ENCODE results near the gene HEATR5A. TPM values are rescaled to one million over a fixed set of nuclear protein-coding genes. Genes with fewer than 3 reads are reported as not detected.
A peak's percentile ranks its signal among the peaks of the same experiment; 100 is the strongest.

Gene HEATR5A
- total and polyA plus RNA-seq, 2 of the 13 experiments (the other 11 are each of a cell fraction or from before 2014, with no cell fraction given), result 36.4 to 105 TPM

GRCh38 chr14:31261859-31262731, 158.3 kb downstream of the HEATR5A start (continued):
- TF ChIP-seq, protein P1, sequence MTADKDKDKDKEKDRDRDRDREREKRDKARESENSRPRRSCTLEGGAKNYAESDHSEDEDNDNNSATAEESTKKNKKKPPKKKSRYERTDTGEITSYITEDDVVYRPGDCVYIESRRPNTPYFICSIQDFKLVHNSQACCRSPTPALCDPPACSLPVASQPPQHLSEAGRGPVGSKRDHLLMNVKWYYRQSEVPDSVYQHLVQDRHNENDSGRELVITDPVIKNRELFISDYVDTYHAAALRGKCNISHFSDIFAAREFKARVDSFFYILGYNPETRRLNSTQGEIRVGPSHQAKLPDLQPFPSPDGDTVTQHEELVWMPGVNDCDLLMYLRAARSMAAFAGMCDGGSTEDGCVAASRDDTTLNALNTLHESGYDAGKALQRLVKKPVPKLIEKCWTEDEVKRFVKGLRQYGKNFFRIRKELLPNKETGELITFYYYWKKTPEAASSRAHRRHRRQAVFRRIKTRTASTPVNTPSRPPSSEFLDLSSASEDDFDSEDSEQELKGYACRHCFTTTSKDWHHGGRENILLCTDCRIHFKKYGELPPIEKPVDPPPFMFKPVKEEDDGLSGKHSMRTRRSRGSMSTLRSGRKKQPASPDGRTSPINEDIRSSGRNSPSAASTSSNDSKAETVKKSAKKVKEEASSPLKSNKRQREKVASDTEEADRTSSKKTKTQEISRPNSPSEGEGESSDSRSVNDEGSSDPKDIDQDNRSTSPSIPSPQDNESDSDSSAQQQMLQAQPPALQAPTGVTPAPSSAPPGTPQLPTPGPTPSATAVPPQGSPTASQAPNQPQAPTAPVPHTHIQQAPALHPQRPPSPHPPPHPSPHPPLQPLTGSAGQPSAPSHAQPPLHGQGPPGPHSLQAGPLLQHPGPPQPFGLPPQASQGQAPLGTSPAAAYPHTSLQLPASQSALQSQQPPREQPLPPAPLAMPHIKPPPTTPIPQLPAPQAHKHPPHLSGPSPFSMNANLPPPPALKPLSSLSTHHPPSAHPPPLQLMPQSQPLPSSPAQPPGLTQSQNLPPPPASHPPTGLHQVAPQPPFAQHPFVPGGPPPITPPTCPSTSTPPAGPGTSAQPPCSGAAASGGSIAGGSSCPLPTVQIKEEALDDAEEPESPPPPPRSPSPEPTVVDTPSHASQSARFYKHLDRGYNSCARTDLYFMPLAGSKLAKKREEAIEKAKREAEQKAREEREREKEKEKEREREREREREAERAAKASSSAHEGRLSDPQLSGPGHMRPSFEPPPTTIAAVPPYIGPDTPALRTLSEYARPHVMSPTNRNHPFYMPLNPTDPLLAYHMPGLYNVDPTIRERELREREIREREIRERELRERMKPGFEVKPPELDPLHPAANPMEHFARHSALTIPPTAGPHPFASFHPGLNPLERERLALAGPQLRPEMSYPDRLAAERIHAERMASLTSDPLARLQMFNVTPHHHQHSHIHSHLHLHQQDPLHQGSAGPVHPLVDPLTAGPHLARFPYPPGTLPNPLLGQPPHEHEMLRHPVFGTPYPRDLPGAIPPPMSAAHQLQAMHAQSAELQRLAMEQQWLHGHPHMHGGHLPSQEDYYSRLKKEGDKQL (CRISPR knock-in tag; IDR thresholded peaks at IDR 0.05; ENCODE audit: low read depth), result no peak; the same call in 1 of the 2 replicates
- TF ChIP-seq, protein P2, sequence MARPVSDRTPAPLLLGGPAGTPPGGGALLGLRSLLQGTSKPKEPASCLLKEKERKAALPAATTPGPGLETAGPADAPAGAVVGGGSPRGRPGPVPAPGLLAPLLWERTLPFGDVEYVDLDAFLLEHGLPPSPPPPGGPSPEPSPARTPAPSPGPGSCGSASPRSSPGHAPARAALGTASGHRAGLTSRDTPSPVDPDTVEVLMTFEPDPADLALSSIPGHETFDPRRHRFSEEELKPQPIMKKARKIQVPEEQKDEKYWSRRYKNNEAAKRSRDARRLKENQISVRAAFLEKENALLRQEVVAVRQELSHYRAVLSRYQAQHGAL (CRISPR knock-in tag; IDR thresholded peaks at IDR 0.05; ENCODE audit: not compliant biosample characterization), result no peak
- no peak for TF ChIP-seq ZNF484 (CRISPR knock-in tag; IDR thresholded peaks at IDR 0.05; ENCODE audit: borderline replicate concordance, low read depth)
- no peak for TF ChIP-seq MTF1 (CRISPR knock-in tag; IDR thresholded peaks at IDR 0.05)
- TF ChIP-seq, protein P3, sequence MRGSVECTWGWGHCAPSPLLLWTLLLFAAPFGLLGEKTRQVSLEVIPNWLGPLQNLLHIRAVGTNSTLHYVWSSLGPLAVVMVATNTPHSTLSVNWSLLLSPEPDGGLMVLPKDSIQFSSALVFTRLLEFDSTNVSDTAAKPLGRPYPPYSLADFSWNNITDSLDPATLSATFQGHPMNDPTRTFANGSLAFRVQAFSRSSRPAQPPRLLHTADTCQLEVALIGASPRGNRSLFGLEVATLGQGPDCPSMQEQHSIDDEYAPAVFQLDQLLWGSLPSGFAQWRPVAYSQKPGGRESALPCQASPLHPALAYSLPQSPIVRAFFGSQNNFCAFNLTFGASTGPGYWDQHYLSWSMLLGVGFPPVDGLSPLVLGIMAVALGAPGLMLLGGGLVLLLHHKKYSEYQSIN (CRISPR knock-in tag; IDR thresholded peaks at IDR 0.05; ENCODE audit: borderline replicate concordance), result no peak
- TF ChIP-seq CHD4 (IDR thresholded peaks at IDR 0.05; ENCODE audit: borderline replicate concordance, low read length), result peak; percentile 94; the same call in 1 of the 2 replicates
- TF ChIP-seq RFXAP (CRISPR knock-in tag; IDR thresholded peaks at IDR 0.05; ENCODE audit: borderline replicate concordance), result peak; percentile 75; the same call in 1 of the 2 replicates
- no peak for TF ChIP-seq PAF1 (CRISPR knock-in tag; IDR thresholded peaks at IDR 0.05)
- TF ChIP-seq SP5 (CRISPR knock-in tag; IDR thresholded peaks at IDR 0.05; ENCODE audit: borderline replicate concordance, low read depth), result peak; percentile 50
- TF ChIP-seq ZNF660 (CRISPR knock-in tag; IDR thresholded peaks at IDR 0.05; ENCODE audit: borderline replicate concordance, low read depth), result no peak
- no peak for TF ChIP-seq ZZZ3 (CRISPR knock-in tag; IDR thresholded peaks at IDR 0.05; ENCODE audit: borderline replicate concordance)
- TF ChIP-seq, protein P4, sequence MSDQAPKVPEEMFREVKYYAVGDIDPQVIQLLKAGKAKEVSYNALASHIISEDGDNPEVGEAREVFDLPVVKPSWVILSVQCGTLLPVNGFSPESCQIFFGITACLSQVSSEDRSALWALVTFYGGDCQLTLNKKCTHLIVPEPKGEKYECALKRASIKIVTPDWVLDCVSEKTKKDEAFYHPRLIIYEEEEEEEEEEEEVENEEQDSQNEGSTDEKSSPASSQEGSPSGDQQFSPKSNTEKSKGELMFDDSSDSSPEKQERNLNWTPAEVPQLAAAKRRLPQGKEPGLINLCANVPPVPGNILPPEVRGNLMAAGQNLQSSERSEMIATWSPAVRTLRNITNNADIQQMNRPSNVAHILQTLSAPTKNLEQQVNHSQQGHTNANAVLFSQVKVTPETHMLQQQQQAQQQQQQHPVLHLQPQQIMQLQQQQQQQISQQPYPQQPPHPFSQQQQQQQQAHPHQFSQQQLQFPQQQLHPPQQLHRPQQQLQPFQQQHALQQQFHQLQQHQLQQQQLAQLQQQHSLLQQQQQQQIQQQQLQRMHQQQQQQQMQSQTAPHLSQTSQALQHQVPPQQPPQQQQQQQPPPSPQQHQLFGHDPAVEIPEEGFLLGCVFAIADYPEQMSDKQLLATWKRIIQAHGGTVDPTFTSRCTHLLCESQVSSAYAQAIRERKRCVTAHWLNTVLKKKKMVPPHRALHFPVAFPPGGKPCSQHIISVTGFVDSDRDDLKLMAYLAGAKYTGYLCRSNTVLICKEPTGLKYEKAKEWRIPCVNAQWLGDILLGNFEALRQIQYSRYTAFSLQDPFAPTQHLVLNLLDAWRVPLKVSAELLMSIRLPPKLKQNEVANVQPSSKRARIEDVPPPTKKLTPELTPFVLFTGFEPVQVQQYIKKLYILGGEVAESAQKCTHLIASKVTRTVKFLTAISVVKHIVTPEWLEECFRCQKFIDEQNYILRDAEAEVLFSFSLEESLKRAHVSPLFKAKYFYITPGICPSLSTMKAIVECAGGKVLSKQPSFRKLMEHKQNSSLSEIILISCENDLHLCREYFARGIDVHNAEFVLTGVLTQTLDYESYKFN (CRISPR knock-in tag; conservative IDR thresholded peaks at IDR 0.05), result peak; percentile 96
- no peak for TF ChIP-seq CENPT (CRISPR knock-in tag; IDR thresholded peaks at IDR 0.05; ENCODE audit: low read depth)
- TF ChIP-seq, protein P5, sequence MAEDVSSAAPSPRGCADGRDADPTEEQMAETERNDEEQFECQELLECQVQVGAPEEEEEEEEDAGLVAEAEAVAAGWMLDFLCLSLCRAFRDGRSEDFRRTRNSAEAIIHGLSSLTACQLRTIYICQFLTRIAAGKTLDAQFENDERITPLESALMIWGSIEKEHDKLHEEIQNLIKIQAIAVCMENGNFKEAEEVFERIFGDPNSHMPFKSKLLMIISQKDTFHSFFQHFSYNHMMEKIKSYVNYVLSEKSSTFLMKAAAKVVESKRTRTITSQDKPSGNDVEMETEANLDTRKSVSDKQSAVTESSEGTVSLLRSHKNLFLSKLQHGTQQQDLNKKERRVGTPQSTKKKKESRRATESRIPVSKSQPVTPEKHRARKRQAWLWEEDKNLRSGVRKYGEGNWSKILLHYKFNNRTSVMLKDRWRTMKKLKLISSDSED (CRISPR knock-in tag; IDR thresholded peaks at IDR 0.05), result no peak
